H1 (cell line): ENCODE results near the gene PHRF1. TPM values are rescaled to one million over a fixed set of nuclear protein-coding genes. Genes with fewer than 3 reads are reported as not detected.

Experiments
- CTCF ChIA-PET: fragments of 300-600 bp; sonication (Branson Sonifier 250); formaldehyde crosslinking; loops from one replicate; lab custom pipeline; 2021; ENCODE audit not compliant: partially characterized antibody; lab: Charles Lee
- POLR2A ChIA-PET: fragments of 300-600 bp; sonication (Branson Sonifier 250); formaldehyde crosslinking; loops from one replicate; lab custom pipeline; 2021; ENCODE audit warnings: inconsistent platforms; ENCODE audit not compliant: partially characterized antibody; lab: Charles Lee
- DNase-seq, 2 experiments: peaks; one replicate each; pipeline versions ENCODE4 v3.0.0 to v3.0.0-alpha.2; 2010 to 2022; ENCODE audit warnings: low spot score in 2 of 2, low read depth in 1 of 2, mixed read lengths in 1 of 2
- FAIRE-seq: peaks from 2 replicates; lab custom pipeline; 2011; peaks lifted over from hg19 to GRCh38; lab: Jason Lieb, UNC
- H2AFZ ChIP-seq: 2 replicates; pipeline ENCODE4 v1.8.1; 2012; ENCODE audit warnings: low read length, inconsistent platforms
- H2AK5ac ChIP-seq: 2 replicates; pipeline ENCODE4 v1.6.1; 2013; ENCODE audit warnings: low read depth, low read length
- H2BK120ac ChIP-seq: replicated peaks from 2 replicates; pipeline ENCODE3; 2013; ENCODE audit warnings: low read depth, low read length, inconsistent platforms
- H2BK12ac ChIP-seq: 2 replicates; pipeline ENCODE4 v1.6.1; 2013; ENCODE audit warnings: low read depth, low read length
- H2BK15ac ChIP-seq: 2 replicates; pipeline ENCODE4 v1.6.1; 2013; ENCODE audit warnings: low read length
- H2BK20ac ChIP-seq: 2 replicates; pipeline ENCODE4 v1.6.1; 2013; ENCODE audit warnings: low read length
- H2BK5ac ChIP-seq: 2 replicates; pipeline ENCODE4 v1.6.1; 2013; ENCODE audit warnings: low read depth, low read length
- H3K14ac ChIP-seq: 2 replicates; pipeline ENCODE4 v1.6.1; 2013; ENCODE audit warnings: inconsistent platforms; ENCODE audit not compliant: insufficient read length
- H3K18ac ChIP-seq: 2 replicates; pipeline ENCODE4 v1.6.1; 2013; ENCODE audit warnings: low read length; ENCODE audit errors: extremely low read depth
- H3K23ac ChIP-seq: 2 replicates; pipeline ENCODE4 v1.6.1; 2013; ENCODE audit warnings: inconsistent platforms; ENCODE audit not compliant: insufficient read length
- H3K23me2 ChIP-seq: 2 replicates; pipeline ENCODE4 v1.6.1; 2013; ENCODE audit warnings: low read depth, low read length
- H3K27ac ChIP-seq: 2 replicates; pipeline ENCODE4 v1.6.1; 2011; ENCODE audit warnings: low read depth, low read length, inconsistent platforms
- H3K27me3 ChIP-seq, 4 experiments: replicated peaks in 1 of 4; 1 replicate in 1 of 4; 2 replicates in 3 of 4; pipeline versions ENCODE4 v1.6.1 to v1.8.1; 2011 to 2013; ENCODE audit warnings: low read length in 3 of 4, mild to moderate bottlenecking in 3 of 4, inconsistent platforms in 2 of 4, mixed read lengths in 2 of 4, moderate library complexity in 1 of 4; ENCODE audit not compliant: control insufficient read depth in 3 of 4, insufficient read depth in 3 of 4; ENCODE audit errors: extremely low read depth in 1 of 4
- H3K36me3 ChIP-seq, 4 experiments: 2 replicates each; pipeline versions ENCODE4 v1.6.1 to v1.8.1; 2011 to 2013; ENCODE audit warnings: mild to moderate bottlenecking in 4 of 4, low read length in 3 of 4, moderate library complexity in 2 of 4, control low read depth in 1 of 4, inconsistent platforms in 1 of 4; ENCODE audit not compliant: insufficient read depth in 4 of 4, control insufficient read depth in 2 of 4
- H3K4ac ChIP-seq: replicated peaks from 2 replicates; pipeline ENCODE3; 2013; ENCODE audit warnings: low read length, low read depth, mixed read lengths, inconsistent platforms; ENCODE audit not compliant: insufficient read length
- H3K4me1 ChIP-seq, 4 experiments: replicated peaks in 1 of 4; 1 replicate in 1 of 4; 2 replicates in 3 of 4; pipeline versions ENCODE4 v1.6.1 to v1.8.1; 2011 to 2013; ENCODE audit warnings: low read length in 3 of 4, inconsistent platforms in 2 of 4, mixed read lengths in 1 of 4; ENCODE audit not compliant: insufficient read depth in 4 of 4, control insufficient read depth in 3 of 4
- H3K4me2 ChIP-seq, 2 experiments: 2 replicates each; pipeline versions ENCODE4 v1.6.1 to v1.8.1; 2011 to 2013; ENCODE audit warnings: low read depth in 2 of 2, low read length in 2 of 2, control low read depth in 1 of 2, inconsistent platforms in 1 of 2, mild to moderate bottlenecking in 1 of 2; ENCODE audit not compliant: insufficient read depth in 1 of 2
- H3K4me3 ChIP-seq, 4 experiments: fragments of 200-600, 300-600 bp in 1 of 4; sonication (generic), shearing (Covaris generic), sonication (Bioruptor Twin) in 1 of 4; 2 replicates each; pipeline versions ENCODE4 v1.5.1 to v1.8.1; 2011 to 2016; ENCODE audit warnings: low read length in 4 of 4, low read depth in 3 of 4, control low read depth in 2 of 4, inconsistent platforms in 2 of 4, mild to moderate bottlenecking in 2 of 4, mixed read lengths in 1 of 4, moderate library complexity in 1 of 4; ENCODE audit not compliant: insufficient read depth in 2 of 4; ENCODE audit errors: extremely low read depth in 1 of 4
- H3K56ac ChIP-seq: replicated peaks from 2 replicates; pipeline ENCODE3; 2013; ENCODE audit warnings: low read depth, mild to moderate bottlenecking, mixed read lengths, low read length, inconsistent platforms; ENCODE audit not compliant: insufficient read length
- H3K79me1 ChIP-seq: 2 replicates; pipeline ENCODE4 v1.6.1; 2013; ENCODE audit warnings: low read depth, low read length, control low read depth
- H3K79me2 ChIP-seq, 2 experiments: 2 replicates each; pipeline versions ENCODE4 v1.6.1 to v1.8.1; 2012 to 2013; ENCODE audit warnings: low read length in 2 of 2, mild to moderate bottlenecking in 2 of 2, inconsistent platforms in 1 of 2; ENCODE audit not compliant: insufficient read depth in 2 of 2, control insufficient read depth in 1 of 2
- H3K9ac ChIP-seq, 4 experiments: replicated peaks in 1 of 4; 1 replicate in 1 of 4; 2 replicates in 3 of 4; pipeline versions ENCODE4 v1.6.1 to v1.8.1; 2011 to 2013; ENCODE audit warnings: low read depth in 3 of 4, low read length in 3 of 4, control low read depth in 2 of 4, mild to moderate bottlenecking in 2 of 4, moderate library complexity in 2 of 4, inconsistent platforms in 1 of 4; ENCODE audit errors: extremely low read depth in 1 of 4
- H3K9me3 ChIP-seq, 2 experiments: 2 replicates each; pipeline versions ENCODE4 v1.6.1 to v1.8.1; 2012 to 2013; ENCODE audit warnings: mild to moderate bottlenecking in 2 of 2, moderate library complexity in 2 of 2, control low read depth in 1 of 2, inconsistent platforms in 1 of 2, low read depth in 1 of 2, low read length in 1 of 2, mixed read lengths in 1 of 2; ENCODE audit not compliant: insufficient read depth in 2 of 2
- H4K20me1 ChIP-seq, 2 experiments: replicated peaks in 1 of 2; 2 replicates each; pipeline versions ENCODE3 to v1.8.1; 2011 to 2013; ENCODE audit warnings: inconsistent platforms in 2 of 2, low read length in 2 of 2, mild to moderate bottlenecking in 1 of 2; ENCODE audit not compliant: insufficient read depth in 2 of 2, control insufficient read depth in 1 of 2
- H4K5ac ChIP-seq: 2 replicates; pipeline ENCODE4 v1.6.1; 2013; ENCODE audit warnings: low read length, low read depth, mixed read lengths, inconsistent platforms; ENCODE audit not compliant: insufficient read length
- H4K8ac ChIP-seq: 2 replicates; pipeline ENCODE4 v1.8.0; 2013; ENCODE audit warnings: mild to moderate bottlenecking, moderate library complexity, low read length, inconsistent platforms; ENCODE audit not compliant: insufficient read depth; ENCODE audit errors: extremely low read depth
- H4K91ac ChIP-seq: replicated peaks from 2 replicates; pipeline ENCODE3; 2013; ENCODE audit warnings: low read length, mixed read lengths, inconsistent platforms; ENCODE audit not compliant: insufficient read length
- MAFK ChIP-seq: IDR thresholded peaks from 2 replicates; pipeline ENCODE4 v1.6.1; 2012; ENCODE audit warnings: low read depth, mild to moderate bottlenecking, improper control_type of control experiment, low read length
- SAP30 ChIP-seq: fragments of 300-600 bp; sonication (generic); IDR thresholded peaks from 2 replicates; pipeline ENCODE4 v1.7.1; 2012; ENCODE audit warnings: low read length, moderate library complexity, mild to moderate bottlenecking, inconsistent platforms; ENCODE audit not compliant: insufficient read depth, insufficient replicate concordance
- ZNF274 ChIP-seq: IDR thresholded peaks from 2 replicates; pipeline ENCODE4 v1.7.0; 2012; ENCODE audit warnings: low read length, borderline replicate concordance; ENCODE audit errors: extremely low read depth
- WGBS, 2 experiments: shearing (Covaris generic) in 1 of 2; methylation state at CpG; one replicate each; pipeline versions ENCODE4 v1.1.6 to v1.1.7; 2013 to 2015; ENCODE audit warnings: low lambda C conversion rate in 2 of 2, mixed read lengths in 2 of 2, inconsistent platforms in 1 of 2, low coverage in 1 of 2, missing lambda C conversion rate in 1 of 2; ENCODE audit not compliant: insufficient replicate concordance in 2 of 2, insufficient coverage in 1 of 2, insufficient read length in 1 of 2; ENCODE audit errors: extremely low coverage in 1 of 2, missing lambda C conversion rate in 1 of 2; 5-methylcytosine and 5-hydroxymethylcytosine counted together
- polyA plus RNA-seq, 7 experiments: library from polyadenylated mRNA; depleted of rRNA in 3 of 7; stranded (reverse) in 5 of 7; unstranded in 2 of 7; fragments of >200 nt in 5 of 7; fragments of 200-250 nt in 2 of 7; gene quantifications; 1 replicate in 5 of 7; 2 replicates in 1 of 7; 4 replicates in 1 of 7; pipeline versions ENCODE4 v1.2.1 to v1.2.3, GENCODE V29; 2011 to 2013; ENCODE audit warnings: missing spikeins in 2 of 7, mixed read lengths in 2 of 7
- total RNA-seq: library from RNA; stranded (reverse); fragmentation: NEBNext Ultra II Directional; extraction: Animal tissue kit (Norgen Biotek cat#: 25700); gene quantifications from 2 replicates; pipeline ENCODE4 v1.2.1, GENCODE V29; 2021
- TF ChIP-seq, protein P1 (sequence below): IDR thresholded peaks from 2 replicates; pipeline ENCODE4 v1.6.1; 2011; ENCODE audit warnings: low read depth, mild to moderate bottlenecking, low read length; ENCODE audit not compliant: insufficient read depth

Gene PHRF1
- total and polyA plus RNA-seq, 2 of the 8 experiments (the other 6 are each of a cell fraction or from before 2014, with no cell fraction given) = 13.4 to 37.3 TPM

GRCh38 chr11:620201-620600 lies 43.9 kb downstream of the PHRF1 start:
- Histone ChIP-seq H3K27me3 (no peaks in the 10 kb centered on the region), H3K23ac (no peak overlapping the region), H4K8ac (no peak overlapping the region), H2BK5ac (no peak overlapping the region), H2BK15ac (no peak overlapping the region), H3K23me2 (peaks cover 2% of the 10 kb centered on the region; the same call in 1 of the 2 replicates), H4K91ac (no peak overlapping the region), H3K4me3 (no peak overlapping the region), H3K4me2 (no peak overlapping the region), H3K27ac (no peak overlapping the region), H3K4me1 (peaks cover 0 to 5% (median 0%) of the 10 kb centered on the region in 4 experiments; a peak in 3 of 7 replicates), H2BK20ac (no peak overlapping the region), H3K18ac (no peak overlapping the region), H3K56ac (no peak overlapping the region), H3K36me3 (no peaks in the 10 kb centered on the region), H2BK120ac (no peak overlapping the region), H3K14ac (no peak overlapping the region), H3K79me1 (no peaks in the 10 kb centered on the region), H2BK12ac (no peak overlapping the region), H4K20me1 (peaks cover 2 to 9% of the 10 kb centered on the region in 2 experiments), H2AFZ (no peak overlapping the region), H3K9me3 (no peaks in the 10 kb centered on the region), H3K4ac (no peak overlapping the region), H3K79me2 (no peaks in the 10 kb centered on the region), H3K9ac (no peak overlapping the region), H2AK5ac (no peak overlapping the region), H4K5ac (no peak overlapping the region)
- no peak for DNase-seq
- no peak for TF ChIP-seq SAP30
- TF ChIP-seq MAFK = no peak
- no peak for TF ChIP-seq ZNF274
- TF ChIP-seq, protein P1, sequence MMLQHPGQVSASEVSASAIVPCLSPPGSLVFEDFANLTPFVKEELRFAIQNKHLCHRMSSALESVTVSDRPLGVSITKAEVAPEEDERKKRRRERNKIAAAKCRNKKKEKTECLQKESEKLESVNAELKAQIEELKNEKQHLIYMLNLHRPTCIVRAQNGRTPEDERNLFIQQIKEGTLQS = no peak
- no peak for FAIRE-seq
- CTCF ChIA-PET = no interaction called here
- 96% methylated on average over 3 of the region's 13 CpGs; no CpG with 5 or more reads in 1 of the 2 experiments for WGBS, 2 experiments
- POLR2A ChIA-PET = interaction anchor here (0.5 to 1.3 kb wide), 3 partner anchors 18 to 166 kb away, joined by 3 read pairs; no protein-coding TSS in a partner anchor
